NCI-H1105 treated with DMSO at 0.1 percent for 48 hours (cell line): Measurements from ENCODE around the gene POMC.
"Not testable (repeated sequence)": the region's sequence is repeated elsewhere in the genome, so short reads cannot be mapped to it uniquely, and the experiment has no call there.

Experiments used
- DNase-seq: peaks from one replicate; lab custom pipeline; 2025; lab: John Stamatoyannopoulos, UW

POMC gene

DNA sequence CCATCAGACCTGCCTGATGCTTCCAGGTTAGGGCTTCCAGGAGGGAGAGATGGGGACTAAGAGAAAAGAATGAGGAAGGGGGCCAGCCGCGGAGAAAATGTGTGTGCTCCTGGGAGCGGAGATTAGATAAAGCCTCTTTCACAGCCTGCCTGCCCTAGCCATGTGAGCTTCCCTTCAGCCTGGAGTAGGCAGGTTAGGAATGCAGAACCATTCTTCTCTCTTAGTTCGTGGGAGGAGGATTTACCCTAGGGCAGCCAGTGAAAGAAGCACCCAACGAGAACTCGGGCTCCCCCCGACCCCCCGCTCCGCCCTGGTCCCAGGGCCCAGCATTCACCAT, 36.1 kb downstream of the POMC start:
- no peak for DNase-seq

DNA sequence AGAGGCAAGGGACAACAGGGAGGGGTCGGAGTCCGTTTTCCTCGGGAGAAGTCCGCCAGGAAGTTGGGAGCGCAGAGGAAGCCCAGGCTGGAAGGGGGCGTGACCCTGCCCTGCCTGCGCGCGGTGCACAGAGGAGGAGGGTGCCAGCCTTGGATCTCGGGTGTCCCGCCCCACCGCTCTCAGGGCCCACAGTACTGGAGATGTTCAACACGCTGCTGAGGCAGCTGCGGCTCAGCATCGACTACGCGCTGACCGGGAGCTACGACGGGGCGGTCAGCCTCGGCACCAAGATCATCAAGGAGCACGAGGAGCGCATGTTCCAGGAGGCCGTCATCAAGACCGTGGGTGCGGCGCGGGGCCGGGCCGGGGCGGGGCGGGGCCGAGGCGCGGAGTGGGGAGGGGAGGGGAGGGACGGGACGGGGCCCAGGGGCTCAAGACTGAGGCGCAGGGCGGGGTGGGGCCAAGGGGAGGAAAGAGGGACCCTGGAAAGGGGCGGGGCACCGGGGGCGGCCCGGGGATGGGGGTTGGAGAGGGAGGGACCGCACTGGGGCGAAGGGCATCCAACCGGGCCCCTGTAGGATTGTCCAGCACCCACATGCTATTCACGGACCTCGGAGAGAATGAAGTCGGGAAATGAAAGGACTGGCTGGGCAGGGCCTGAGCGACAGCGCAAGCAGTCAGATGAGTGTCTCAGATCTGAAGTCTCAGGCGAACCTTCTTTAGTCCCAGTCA, 36.6 kb downstream of the POMC start:
- DNase-seq, result no peak

DNA sequence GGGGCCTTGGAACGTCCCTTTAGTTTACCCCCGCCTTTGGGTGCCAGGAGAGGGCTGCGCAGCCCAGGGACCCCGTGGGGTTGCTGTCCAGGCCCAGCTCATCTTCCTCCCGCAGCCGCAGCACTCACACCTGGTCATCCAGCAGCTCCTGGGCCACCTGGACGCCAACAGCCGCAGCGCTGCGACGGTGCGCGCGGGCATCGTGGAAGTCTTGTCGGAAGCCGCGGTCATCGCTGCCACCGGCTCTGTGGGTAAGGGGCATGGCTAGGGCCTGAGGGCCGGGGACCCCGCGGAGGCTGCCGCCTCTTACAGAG, 37.2 kb downstream of the POMC start:
- no peak for DNase-seq

DNA sequence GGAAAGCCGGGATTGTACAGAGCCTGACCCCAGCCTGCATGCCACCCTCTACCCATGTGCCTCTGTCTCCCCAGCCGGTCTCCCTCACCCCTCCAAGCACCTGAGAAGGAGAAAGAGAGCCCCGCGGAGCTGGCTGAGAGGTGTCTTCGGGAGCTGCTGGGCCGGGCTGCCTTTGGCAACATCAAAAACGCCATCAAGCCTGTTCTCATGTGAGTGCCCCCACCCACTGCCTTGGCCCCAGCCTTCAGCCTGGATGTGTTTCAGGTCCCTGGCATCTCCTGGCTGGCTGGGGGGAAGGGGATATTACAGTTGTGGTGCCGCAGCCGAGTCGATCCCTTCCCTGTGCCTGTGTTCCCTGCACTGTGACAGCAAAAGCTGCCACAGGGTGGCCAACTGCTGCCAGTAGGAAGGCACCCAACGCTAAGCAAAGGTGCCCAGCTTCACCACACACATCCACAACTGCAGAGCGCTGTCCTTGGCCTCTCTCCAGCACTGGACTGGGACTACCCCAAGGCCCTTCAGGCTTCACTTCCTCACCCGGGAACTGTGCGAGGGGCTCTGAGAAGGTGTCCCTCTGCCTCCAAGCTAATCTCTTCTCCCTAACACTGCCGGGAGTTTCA, 38.4 kb downstream of the POMC start:
- DNase-seq, result no peak

DNA sequence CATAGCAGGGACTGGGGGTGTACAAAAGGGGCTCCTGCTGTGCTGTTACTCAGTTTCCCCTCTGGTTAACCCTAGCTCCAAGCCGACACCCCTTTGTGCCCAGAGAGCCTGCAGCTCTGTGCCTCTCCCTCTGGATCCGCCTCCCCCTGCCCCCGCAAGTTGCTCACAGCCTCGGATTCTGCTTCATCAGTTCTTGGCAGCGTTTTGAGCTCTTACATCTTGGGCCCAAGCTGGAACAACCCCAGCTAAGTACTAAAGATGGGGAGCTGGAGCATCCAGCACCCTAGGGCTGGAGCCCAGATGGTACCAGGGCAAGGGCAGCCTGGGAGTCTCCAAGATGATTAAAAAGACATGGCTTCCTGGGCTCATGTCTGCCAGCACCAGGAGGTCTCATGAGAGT, 40.7 kb downstream of the POMC start:
- DNase-seq, result no peak

DNA sequence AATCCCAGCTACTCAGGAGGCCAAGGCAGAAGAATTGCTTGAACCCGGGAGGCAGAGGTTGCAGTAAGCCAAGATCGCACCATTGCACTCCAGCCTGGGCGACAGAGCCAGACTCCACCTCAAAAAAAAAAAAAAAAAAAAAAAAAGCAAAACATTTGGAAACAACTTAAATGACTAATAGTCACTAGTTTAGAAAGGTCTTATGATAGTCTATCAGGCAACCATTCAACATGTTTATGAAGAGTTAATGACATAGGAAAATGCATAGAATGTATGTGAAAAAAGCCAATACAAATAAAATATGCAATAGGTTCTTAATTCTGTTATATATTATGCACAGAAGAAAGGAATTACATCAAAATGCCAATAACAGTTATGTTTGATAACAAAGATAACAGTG, 41.3 kb downstream of the POMC start:
- not testable (repeated sequence) for DNase-seq

DNA sequence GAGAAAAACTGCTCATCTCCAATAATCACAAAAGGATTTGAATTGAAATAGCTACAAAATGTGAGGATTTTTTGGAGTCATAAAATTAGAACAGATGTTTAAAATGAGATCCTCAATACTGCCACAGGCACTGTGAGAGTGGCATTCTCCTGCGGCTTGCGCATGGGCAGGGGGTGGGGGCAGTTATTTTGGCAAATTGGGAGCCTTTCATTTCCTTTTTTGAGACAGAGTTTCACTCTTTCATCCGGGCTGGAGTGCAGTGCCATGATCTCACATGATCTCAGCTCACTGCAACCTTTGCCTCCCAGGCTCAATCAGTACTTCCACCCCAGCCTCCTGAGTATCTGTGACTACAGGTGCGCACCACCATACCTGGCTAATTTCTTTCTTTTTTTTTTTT, 42.4 kb downstream of the POMC start:
- no peak for DNase-seq

DNA sequence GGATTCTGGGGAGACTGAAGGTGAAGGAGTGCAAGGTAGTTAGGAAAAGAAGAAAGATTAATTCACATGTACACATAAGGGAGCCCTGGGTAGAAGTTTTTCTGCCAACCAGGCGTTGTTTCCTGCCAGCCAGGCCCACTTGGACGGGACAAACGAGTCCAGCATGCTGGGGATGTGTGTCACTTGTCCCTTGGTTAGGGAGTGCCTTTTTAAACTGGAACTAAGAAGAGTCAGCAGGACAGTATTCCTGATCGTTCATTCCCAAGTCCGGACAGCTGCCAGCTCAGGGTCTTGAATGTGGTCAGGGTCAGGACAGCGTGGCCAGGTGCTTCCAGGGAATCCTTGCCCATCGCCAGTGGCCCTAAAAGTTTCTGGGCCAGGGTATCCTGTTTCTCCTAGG, 43.2 kb downstream of the POMC start:
- DNase-seq, result no peak

DNA sequence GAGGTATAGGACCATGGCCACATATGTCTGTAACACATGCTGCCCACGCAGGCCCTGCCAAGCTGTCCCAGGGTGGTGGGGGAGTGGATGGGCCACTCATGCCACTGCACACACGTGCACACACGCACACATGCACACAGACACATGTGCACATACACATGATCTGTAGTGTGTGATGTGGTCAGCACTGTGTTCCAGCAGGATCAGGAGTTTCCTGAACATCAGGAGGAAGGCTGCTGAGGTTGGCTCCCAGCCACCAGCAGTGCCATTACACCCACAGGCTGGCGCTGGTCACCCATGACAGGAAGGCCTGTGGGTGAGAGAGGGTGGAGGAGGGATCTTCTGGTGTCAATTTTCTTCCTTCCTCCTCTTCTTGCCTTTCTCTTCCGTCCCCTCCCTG, 44.7 kb downstream of the POMC start:
- no peak for DNase-seq

DNA sequence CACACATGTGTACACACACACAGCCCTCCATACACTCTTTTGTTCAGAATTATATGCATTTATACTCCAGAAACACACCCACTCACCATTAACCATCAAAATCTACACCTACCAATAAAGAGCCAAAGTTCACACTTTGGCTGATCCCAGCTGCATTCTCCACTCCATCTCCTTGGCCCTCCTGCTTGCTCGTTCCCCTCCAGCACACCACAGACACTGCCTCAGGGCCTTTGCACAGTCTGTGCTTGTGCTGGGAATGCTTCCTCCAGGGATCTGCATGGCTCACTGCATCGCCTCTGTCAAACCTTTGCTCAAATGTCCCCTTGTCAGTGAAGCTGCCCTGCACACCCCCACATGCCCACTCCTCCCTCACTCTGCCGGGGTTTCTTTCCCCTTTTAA, 46.0 kb downstream of the POMC start:
- DNase-seq, result no peak

DNA sequence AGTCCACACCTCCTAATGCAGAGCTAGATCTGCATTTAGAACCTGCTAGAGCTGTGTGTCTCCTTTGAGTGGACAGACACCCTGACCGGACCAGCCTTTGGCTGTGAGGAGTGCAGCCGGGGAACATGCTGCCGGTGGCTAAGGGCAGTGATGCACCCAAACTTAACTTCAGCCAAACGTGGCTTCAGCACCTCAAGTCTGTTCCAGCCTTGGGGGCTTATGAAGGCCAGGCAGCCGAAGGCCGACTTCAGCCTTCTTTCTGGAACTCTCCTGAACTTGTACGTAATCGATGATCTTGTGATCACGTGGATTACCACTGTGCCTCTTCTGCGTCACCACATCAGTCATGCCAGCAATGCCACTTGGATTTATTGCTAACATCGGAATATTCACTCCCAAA, 49.1 kb downstream of the POMC start:
- no peak for DNase-seq

DNA sequence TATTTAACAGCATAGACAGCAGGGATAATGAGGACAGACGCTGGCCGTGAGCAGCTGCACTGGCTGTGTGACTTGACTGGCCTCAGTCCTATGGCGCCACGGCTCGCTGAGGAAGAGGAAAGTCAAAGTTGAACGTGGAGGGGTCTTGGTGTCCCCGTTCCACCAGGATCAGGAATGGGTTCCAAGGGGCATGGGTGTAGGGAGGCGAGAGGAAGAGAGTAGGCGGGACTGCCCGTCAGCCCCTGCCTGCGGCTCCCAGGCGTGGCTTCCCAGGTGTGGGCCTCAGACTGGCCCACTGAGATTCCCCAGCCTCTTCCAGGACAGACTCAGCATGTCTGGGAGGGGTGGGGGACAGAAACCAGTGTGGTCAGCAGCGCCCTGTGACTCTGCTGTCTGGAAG, 51.4 kb downstream of the POMC start:
- DNase-seq, result no peak

DNA sequence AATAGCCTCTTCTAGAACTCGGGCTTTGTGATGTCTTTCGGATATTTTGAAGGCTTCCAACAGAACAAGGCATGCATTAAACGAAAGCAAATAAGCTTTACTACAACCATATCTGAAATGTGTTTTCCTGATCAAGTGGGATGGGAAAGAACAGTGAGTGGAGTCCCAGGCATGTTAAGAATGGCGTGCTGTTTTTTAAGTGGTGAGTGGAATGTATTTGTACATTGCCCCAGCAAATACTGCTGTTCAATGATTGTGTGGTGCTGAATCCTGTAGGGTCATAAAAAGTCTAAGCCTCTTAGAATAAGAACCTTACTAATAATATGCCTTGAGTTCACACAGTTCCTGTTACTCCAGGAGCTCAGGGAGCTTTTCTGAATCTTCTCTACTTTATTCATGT, 52.5 kb downstream of the POMC start:
- no peak for DNase-seq

DNA sequence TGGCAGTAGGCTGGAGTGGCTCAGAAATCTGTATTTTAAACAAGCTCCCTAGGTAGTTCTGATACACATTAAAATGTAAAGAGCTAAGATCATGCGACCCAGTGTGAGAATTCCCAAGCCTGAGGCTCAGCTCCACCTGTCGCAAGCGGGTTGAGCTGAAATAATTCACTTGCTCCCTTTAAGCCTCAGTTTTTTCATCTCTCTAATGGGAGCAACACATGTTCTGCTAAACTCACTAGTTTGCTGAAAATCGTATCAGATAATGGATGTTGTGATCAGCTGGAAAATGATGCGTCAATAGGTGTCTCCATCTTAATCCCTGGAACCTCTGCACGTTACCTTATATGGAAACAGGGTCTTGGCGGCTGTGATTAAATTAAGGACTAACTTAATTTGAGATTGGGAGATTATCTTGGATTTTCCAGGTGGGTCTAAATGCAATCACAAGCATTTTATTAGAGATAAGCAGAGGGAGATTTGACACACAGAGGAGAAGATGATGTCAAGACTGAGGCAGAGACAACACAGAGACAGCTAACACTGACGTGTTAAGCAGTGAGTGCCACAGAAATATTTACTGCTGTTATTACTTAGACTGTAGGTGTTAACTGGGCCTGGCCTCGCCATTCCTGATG, 53.0 kb downstream of the POMC start:
- DNase-seq, result no peak

DNA sequence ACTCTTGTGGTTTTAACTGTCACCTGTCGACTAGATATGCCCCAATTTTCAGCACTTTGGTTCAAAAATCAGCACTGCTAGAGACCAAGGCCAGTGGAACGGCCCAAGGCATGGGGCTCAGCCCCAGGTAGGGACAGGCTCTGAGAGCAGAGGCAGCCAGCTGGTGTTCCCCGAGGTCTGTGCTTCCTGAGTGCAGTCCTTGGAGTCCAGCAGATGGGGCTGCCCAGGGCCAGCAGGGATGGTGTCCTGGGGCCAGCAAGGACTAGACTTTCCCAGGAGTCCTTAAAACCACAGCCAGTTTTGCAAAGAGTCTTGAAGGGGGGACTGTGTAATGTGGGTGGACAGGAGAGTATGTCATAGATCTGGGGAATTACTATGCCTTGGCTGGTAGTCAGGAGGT, 56.3 kb downstream of the POMC start:
- DNase-seq, result no peak
